ENCODE measurements around the gene SH3RF1. TPM values are rescaled to one million over a fixed set of nuclear protein-coding genes. Genes with fewer than 3 reads are reported as not detected.
A peak's percentile ranks its signal among the peaks of the same experiment; 100 is the strongest.

Gene SH3RF1
- total and polyA plus RNA-seq, 4 donors, result 5.3 to 33.1 (median 16.3) TPM

GRCh38 chr4:169059306-169060211 is 211.2 kb downstream of the SH3RF1 start:
- peak overlapping the region; percentile 76 to 82 for H3K27ac ChIP-seq (ENCODE audit: low read depth in 1 of 2, low read length in 1 of 2)
- TF ChIP-seq CTCF (IDR thresholded peaks at IDR 0.05; ENCODE audit: control extremely low read depth, extremely low read depth), result no peak
- H3K9ac ChIP-seq (ENCODE audit: insufficient read depth in 1 of 2, low read length in 2 of 2), result no peak overlapping the region
- H3K36me3 ChIP-seq (ENCODE audit: control insufficient read depth in 4 of 4, insufficient read depth in 4 of 4, low read length in 4 of 4), result no peaks in the 10 kb centered on the region
- 54 to 58% methylated on average over 22 of the region's 22 CpGs for WGBS, 2 donors
- H3K4me3 ChIP-seq, result no peak overlapping the region
- H3K4me1 ChIP-seq (ENCODE audit: control insufficient read depth in 5 of 5, insufficient read depth in 5 of 5, low read length in 5 of 5), result peaks cover 0 to 31% (median 15%) of the 10 kb centered on the region in 5 donors
- H3K27me3 ChIP-seq (ENCODE audit: control insufficient read depth in 3 of 3, insufficient read depth in 3 of 3, low read length in 2 of 3), result no peaks in the 10 kb centered on the region
- DNase-seq, result peak; percentile 19 to 53 (median 39)
- no peak for ATAC-seq (ENCODE audit: insufficient read depth, low FRiP score)
- no peaks in the 10 kb centered on the region for H3K9me3 ChIP-seq (ENCODE audit: control insufficient read depth in 4 of 4, insufficient read depth in 3 of 4, low read length in 3 of 4)

- no peaks in the 10 kb centered on the region for H3K9me3 ChIP-seq (ENCODE audit: control insufficient read depth in 4 of 4, insufficient read depth in 3 of 4, low read length in 3 of 4)
- H3K4me3 ChIP-seq, result no peak overlapping the region
- no peak for TF ChIP-seq CTCF (IDR thresholded peaks at IDR 0.05; ENCODE audit: control extremely low read depth, extremely low read depth)
- 93 to 94% methylated on average over 7 of the region's 7 CpGs for WGBS, 2 donors
- H3K36me3 ChIP-seq (ENCODE audit: control insufficient read depth in 4 of 4, insufficient read depth in 4 of 4, low read length in 4 of 4), result no peaks in the 10 kb centered on the region
- no peak for ATAC-seq (ENCODE audit: insufficient read depth, low FRiP score)
- H3K27ac ChIP-seq (ENCODE audit: low read depth in 1 of 2, low read length in 1 of 2), result no peak overlapping the region
- H3K9ac ChIP-seq (ENCODE audit: insufficient read depth in 1 of 2, low read length in 2 of 2), result no peak overlapping the region
- H3K4me1 ChIP-seq (ENCODE audit: control insufficient read depth in 5 of 5, insufficient read depth in 5 of 5, low read length in 5 of 5), result peaks cover 0 to 30% (median 14%) of the 10 kb centered on the region in 5 donors
- H3K27me3 ChIP-seq (ENCODE audit: control insufficient read depth in 3 of 3, insufficient read depth in 3 of 3, low read length in 2 of 3), result no peaks in the 10 kb centered on the region
- no peak for DNase-seq
These were observed 212.4 kb downstream of the SH3RF1 start for GRCh38 chr4:169058312-169058711.

- Histone ChIP-seq H3K9ac (ENCODE audit: insufficient read depth in 1 of 2, low read length in 2 of 2) (no peak overlapping the region), H3K4me3 (no peak overlapping the region), H3K27me3 (ENCODE audit: control insufficient read depth in 3 of 3, insufficient read depth in 3 of 3, low read length in 2 of 3) (no peaks in the 10 kb centered on the region), H3K4me1 (ENCODE audit: control insufficient read depth in 5 of 5, insufficient read depth in 5 of 5, low read length in 5 of 5) (peaks cover 4 to 21% (median 10%) of the 10 kb centered on the region in 5 donors), H3K27ac (ENCODE audit: low read depth in 1 of 2, low read length in 1 of 2) (no peak overlapping the region), H3K9me3 (ENCODE audit: control insufficient read depth in 4 of 4, insufficient read depth in 3 of 4, low read length in 3 of 4) (no peaks in the 10 kb centered on the region), H3K36me3 (ENCODE audit: control insufficient read depth in 4 of 4, insufficient read depth in 4 of 4, low read length in 4 of 4) (no peaks in the 10 kb centered on the region)
- ATAC-seq (ENCODE audit: insufficient read depth, low FRiP score), result no peak
- no peak for TF ChIP-seq CTCF (IDR thresholded peaks at IDR 0.05; ENCODE audit: control extremely low read depth, extremely low read depth)
- DNase-seq, result no peak
- 94 to 96% methylated on average over 6 of the region's 6 CpGs for WGBS, 2 donors
These were observed 215.9 kb downstream of the SH3RF1 start for GRCh38 chr4:169054879-169055278.

Measured in lung (tissue), 12 donors.